Stimulated activated CD8-positive, alpha-beta memory T cell treated with anti-CD3 and anti-CD28 coated beads, Interleukin-4, amount 100 ng/mL, for 4 hours (primary cell): Measurements from ENCODE around the gene MGP.

Experiments used
- DNase-seq, 2 donors: peaks; one replicate each; pipeline ENCODE4 v3.0.0-alpha.2; 2020; ENCODE audit warnings: low read depth in 2 of 2, low spot score in 1 of 2

The MGP gene

DNA sequence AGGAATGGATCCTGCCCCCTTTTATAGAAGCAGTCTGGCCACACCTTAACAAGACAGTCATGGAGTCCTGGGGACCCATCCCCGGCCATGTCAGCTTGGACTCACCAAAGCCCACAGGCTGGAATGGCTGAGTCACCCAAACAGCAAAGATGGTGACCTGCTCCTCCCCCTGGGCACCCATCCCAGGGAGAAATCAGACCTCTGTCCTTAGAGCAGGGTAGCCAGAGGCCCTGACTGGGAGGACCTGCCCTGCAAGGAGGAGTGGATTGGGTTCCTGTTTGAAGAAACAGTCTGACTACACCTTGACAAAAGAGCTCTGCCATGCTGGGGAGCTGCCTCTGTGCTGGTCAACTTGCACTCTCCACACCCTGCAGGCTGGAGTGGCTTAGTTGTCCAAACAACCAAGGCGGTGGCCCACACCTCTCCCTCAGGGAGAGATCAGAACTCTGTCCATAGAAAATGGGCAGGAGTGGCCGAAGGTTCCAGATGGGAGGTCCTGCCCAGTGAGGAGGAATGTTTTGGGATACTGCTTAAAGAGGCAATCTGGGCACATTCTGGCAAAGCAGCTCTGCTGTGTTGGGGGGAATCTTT, 16.6 kb downstream of the MGP start:
- no peak for DNase-seq

- DNase-seq = no peak
Observed at GRCh38 chr12:14860490-14860889, 25.2 kb downstream of the MGP start.

GRCh38 chr12:14858513-14858912, 27.1 kb downstream of the MGP start:
- no peak for DNase-seq

GRCh38 chr12:14854586-14855183, 31.0 kb downstream of the MGP start:
- DNase-seq = no peak

GRCh38 chr12:14853961-14854360, 31.7 kb downstream of the MGP start:
- no peak for DNase-seq

DNA sequence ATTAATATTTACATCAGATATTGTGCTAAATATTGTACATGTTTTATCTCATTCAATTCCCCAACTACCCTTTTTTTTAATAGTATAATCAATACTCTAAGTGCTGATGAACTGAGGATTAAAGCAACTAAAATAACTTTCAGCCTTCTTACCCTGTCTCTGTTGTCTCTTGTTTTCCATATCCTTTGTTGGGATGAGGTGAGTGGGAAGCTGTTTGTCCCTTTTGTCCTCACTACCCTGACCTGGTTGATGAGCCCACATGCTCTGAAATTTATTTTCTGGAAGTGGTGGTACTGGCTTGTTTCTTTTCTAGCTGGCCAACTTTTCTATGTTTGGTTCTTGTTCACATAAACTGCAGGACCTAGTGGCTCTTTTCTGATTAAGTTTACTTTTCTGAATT, 32.8 kb downstream of the MGP start:
- DNase-seq = no peak

GRCh38 chr12:14850929-14851663, 34.6 kb downstream of the MGP start:
- no peak for DNase-seq

DNA sequence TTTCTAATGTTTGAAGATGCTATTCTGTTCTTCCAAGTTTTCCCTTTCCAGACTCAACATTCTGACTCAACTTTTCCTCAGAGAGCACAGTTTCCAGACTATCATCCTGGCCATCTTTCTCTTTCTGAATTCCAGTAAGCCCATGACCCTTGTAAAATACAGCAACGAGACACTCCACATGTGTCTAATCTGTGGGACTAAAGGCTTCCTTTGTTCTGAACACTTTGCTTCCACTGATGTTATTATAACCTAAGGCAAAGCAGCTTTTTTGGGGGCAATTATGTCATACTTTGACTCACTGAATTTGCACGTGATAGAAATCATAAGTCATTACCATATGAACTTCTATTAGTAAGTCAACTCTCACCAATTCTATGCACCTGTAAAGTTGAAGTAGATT, 36.0 kb downstream of the MGP start:
- DNase-seq = no peak

DNA sequence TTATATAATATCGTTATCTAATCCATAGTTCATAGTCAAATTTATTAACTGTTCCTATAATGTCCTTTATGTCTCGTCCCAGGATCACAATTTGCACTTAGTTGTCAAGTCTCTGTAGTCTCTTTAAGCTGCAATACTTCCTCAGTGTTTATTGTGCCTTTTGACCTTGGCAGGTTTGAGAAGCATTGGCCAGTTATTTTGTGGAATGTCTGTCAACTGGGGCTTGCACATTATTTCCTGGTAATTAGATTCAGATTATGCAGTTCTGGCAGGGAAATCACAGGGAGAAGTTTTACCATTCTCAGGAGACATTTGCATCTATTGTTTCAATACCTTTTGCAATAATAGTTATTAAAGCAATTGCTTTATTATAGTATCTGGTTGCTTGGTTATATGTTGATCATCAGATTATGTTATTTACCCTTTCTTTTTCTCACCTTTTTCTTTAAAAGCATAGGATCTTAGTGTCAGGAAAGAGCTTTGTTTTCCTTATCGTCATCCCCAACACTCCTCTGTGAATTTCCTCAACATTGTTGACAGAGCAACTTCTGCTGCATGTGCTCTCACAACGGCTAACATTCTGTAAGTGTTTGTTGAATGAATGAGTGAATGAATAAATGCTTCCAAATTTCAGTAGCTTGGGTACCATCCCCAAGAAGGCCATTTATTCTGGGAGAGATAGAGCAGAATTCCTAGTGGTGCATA, 38.6 kb downstream of the MGP start:
- no peak for DNase-seq

GRCh38 chr12:14846042-14846587, 39.5 kb downstream of the MGP start:
- DNase-seq = no peak

- no peak for DNase-seq
Observed at GRCh38 chr12:14845350-14845750, 40.3 kb downstream of the MGP start.

DNA sequence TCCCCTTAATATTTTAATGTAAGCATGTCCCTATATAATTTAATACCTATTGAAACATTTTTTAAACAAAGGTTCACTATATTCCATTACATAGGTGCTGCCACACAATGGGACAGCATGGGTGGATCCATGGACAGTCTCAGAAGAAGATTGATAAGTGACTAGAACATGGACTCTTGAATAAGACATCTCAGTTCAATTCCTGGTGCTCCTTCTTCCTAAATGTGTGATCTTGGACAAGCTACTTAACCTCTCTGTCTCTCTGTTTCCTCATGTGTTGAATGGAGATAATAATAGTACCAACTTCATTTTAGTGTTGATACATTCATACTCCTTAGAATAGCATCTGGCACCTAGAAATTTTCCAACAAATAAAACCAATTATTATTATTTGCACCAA, 41.3 kb downstream of the MGP start:
- DNase-seq = no peak

DNA sequence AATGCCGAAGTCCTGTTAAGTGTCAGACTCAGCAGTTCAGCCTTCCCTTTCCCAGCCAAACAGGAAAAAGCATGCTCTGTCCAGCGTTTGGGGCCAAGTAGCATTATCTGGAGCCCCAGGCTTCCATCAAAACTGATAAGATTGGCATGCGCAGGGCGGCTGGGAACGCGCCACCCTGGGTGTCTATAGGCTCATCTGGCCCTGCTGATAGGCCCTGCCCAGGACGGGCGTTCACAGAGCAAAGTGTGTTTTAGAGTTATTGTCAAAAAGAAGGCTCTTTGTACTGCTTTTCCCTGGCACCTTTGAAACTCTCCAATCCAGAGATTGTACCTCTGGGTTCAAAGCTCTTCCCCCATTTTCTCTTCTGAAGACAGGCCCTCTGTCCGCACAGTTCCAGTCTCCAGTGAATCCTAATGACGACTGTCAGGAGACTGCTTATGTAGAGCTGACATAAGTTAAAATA, 42.2 kb downstream of the MGP start, which contains the start of gene ART4:
Gene ART4 (minus strand): TSS at position 102 of the 463 bp plus-strand sequence. CDS start 413 bp downstream, outside the sequence.
- DNase-seq = no peak

- no peak for DNase-seq
Observed at GRCh38 chr12:14842315-14842714, 43.3 kb downstream of the MGP start.

GRCh38 chr12:14841761-14842160, 43.9 kb downstream of the MGP start:
- DNase-seq = no peak

DNA sequence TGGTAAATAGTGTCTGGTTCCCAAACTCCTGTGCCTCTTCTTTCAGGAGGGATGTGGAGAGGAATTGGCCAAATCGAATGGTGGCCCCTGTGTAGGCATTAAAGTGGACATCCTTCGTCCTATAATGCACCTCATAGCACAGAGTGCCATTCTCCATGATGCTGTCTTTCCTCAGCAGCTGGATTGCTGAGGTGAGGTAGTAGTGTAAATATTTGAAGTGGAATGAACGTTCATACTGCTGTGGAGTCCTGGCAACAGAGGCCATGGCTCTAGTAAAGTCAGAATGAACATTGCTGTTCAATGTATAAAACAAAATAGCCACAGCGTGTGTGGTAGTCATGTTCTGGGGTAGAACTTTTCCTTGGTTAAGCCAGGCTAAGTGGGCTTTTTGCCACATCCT, 45.0 kb downstream of the MGP start:
- DNase-seq = no peak

- no peak for DNase-seq
Observed at GRCh38 chr12:14839262-14839661, 46.4 kb downstream of the MGP start.

- DNase-seq = no peak
Observed at GRCh38 chr12:14836336-14837210, 49.1 kb downstream of the MGP start.

DNA sequence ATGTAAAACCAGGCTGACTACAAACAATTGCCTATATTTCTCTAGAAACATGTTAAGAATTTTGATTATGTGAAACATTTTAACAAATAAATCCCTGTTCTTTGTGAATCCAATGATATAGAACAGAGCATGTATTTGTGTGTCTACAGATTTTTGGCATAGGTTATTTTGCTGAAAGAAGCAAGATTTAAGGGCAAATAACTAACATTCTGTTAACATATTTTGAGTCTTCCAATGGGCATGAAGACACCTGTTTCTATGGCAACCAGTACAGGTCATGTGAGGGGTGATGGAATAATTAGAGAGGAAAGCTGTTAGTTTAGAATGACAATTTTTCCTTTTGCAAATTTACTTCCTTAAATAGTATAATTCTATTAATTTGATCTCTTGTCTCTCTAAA, 51.1 kb downstream of the MGP start:
- no peak for DNase-seq

DNA sequence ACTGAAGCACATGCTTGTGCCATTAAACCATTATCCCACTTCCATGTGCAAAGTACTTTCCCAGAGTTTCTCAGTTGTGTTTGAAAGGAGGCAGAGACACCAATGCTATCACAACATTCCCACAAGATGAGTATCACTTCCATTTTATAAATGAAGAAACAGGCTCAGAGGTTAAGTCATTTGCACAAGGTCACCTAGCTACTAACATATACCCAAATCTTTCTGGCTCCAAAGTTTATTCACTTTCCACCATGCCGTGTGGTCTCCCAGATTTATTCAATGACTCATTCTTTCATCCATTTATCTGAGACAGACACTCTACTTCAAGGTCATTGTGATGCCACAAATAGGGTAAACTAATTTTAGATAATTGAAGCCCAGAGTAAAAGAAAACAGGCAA, 51.7 kb downstream of the MGP start:
- no peak for DNase-seq

DNA sequence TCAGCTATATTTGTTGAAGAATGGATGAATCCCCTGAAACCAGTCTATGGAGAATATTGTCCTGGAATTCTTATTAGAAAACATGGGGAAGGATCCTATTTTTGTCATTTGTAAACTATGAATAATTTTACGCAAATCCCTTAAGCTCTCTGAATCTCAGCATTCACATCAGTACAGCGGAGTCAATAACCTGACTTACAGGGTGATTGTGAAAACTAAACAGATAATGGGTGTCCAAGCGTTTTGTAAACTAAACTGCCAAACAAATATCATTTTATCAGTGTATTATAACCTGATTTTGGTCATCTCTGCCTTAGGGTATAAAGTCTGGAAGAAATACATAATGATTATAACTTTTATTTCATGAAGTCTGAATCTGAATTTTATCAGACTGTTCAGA, 52.3 kb downstream of the MGP start:
- no peak for DNase-seq
